ENCODE measurements around the gene NT5DC4.

GRCh38 chr2:112703684-112704083 is 17.1 kb upstream of the NT5DC4 start:
- TF ChIP-seq, protein P1, sequence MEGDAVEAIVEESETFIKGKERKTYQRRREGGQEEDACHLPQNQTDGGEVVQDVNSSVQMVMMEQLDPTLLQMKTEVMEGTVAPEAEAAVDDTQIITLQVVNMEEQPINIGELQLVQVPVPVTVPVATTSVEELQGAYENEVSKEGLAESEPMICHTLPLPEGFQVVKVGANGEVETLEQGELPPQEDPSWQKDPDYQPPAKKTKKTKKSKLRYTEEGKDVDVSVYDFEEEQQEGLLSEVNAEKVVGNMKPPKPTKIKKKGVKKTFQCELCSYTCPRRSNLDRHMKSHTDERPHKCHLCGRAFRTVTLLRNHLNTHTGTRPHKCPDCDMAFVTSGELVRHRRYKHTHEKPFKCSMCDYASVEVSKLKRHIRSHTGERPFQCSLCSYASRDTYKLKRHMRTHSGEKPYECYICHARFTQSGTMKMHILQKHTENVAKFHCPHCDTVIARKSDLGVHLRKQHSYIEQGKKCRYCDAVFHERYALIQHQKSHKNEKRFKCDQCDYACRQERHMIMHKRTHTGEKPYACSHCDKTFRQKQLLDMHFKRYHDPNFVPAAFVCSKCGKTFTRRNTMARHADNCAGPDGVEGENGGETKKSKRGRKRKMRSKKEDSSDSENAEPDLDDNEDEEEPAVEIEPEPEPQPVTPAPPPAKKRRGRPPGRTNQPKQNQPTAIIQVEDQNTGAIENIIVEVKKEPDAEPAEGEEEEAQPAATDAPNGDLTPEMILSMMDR (IDR thresholded peaks at IDR 0.05; ENCODE audit: low read depth, low read length, poor library complexity, severe bottlenecking): no peak
- no peak for TF ChIP-seq EZH2phosphoT487 (IDR thresholded peaks at IDR 0.05; ENCODE audit: borderline replicate concordance, low read length)

Data from DOHH2 (cell line).